GM12878 (cell line): ENCODE results near the gene FAM131B. TPM values are rescaled to one million over a fixed set of nuclear protein-coding genes. Genes with fewer than 3 reads are reported as not detected.

ENCODE experiments used
- ATAC-seq: fragments of 200-7000 bp; cut with Tn5 transposase; 3 replicates; pipeline ENCODE4 v1.9.1; 2020; ENCODE audit warnings: mild to moderate bottlenecking, moderate library complexity
- BruUV-seq: library from RNA; stranded (reverse); fragments of 400-500 nt; replicated peaks from 2 replicates; lab custom pipeline; 2021; lab: Mats Ljungman, UMichigan
- CTCF ChIA-PET: fragments of 300-600 bp; sonication (Branson Sonifier 250); formaldehyde crosslinking; extraction: SDS; loops from one replicate; lab custom pipeline; 2021; ENCODE audit warnings: inconsistent platforms; lab: Yijun Ruan, JAX
- POLR2A ChIA-PET: fragments of 350-600 bp; formaldehyde crosslinking; extraction: SDS; loops from one replicate; lab custom pipeline; 2021; ENCODE audit warnings: inconsistent platforms; lab: Charles Lee
- RAD21 ChIA-PET: fragments of 300-600 bp; sonication (Branson Sonifier 250); formaldehyde crosslinking; loops from one replicate; lab custom pipeline; 2023; ENCODE audit warnings: antibody characterized with exemption; ENCODE audit not compliant: unreplicated experiment; lab: Charles Lee
- SMC1A ChIA-PET: fragments of 300-600 bp; sonication (Branson Sonifier 250); formaldehyde crosslinking; loops from one replicate; lab custom pipeline; 2023; ENCODE audit not compliant: unreplicated experiment, uncharacterized antibody; lab: Charles Lee
- DNase-seq: peaks from one replicate; pipeline ENCODE4 v3.0.0-alpha.2; 2011; ENCODE audit warnings: low read depth, low spot score
- FAIRE-seq: peaks from 3 replicates; lab custom pipeline; 2011; peaks lifted over from hg19 to GRCh38; lab: Jason Lieb, UNC
- H2AFZ ChIP-seq: 2 replicates; pipeline ENCODE4 v1.6.0; 2011; ENCODE audit warnings: low read depth, low read length, control low read depth; ENCODE audit not compliant: control insufficient read depth
- H3K27ac ChIP-seq: 2 replicates; pipeline ENCODE4 v1.5.1; 2011; ENCODE audit warnings: control low read depth; ENCODE audit not compliant: control insufficient read depth, insufficient read depth
- H3K27me3 ChIP-seq, 2 experiments: replicated peaks in 1 of 2; 2 replicates each; pipeline versions ENCODE4 v1.6.0 to v1.6.1; 2011; ENCODE audit warnings: low read length in 1 of 2; ENCODE audit not compliant: control insufficient read depth in 2 of 2, insufficient read depth in 2 of 2
- H3K36me3 ChIP-seq, 2 experiments: 2 replicates each; pipeline ENCODE4 v1.5.1; 2011; ENCODE audit warnings: low read length in 1 of 2; ENCODE audit not compliant: control insufficient read depth in 2 of 2, insufficient read depth in 2 of 2
- H3K4me1 ChIP-seq: 2 replicates; pipeline ENCODE4 v1.6.1; 2011; ENCODE audit warnings: mild to moderate bottlenecking, low read length, moderate library complexity, mixed read lengths; ENCODE audit not compliant: control insufficient read depth, insufficient read depth
- H3K4me2 ChIP-seq: 2 replicates; pipeline ENCODE4 v1.6.0; 2011; ENCODE audit warnings: control low read depth; ENCODE audit not compliant: control insufficient read depth, insufficient read depth
- H3K4me3 ChIP-seq: fragments of 200-600 bp; sonication (generic); 2 replicates; pipeline ENCODE4 v1.5.1; 2016
- H3K79me2 ChIP-seq: 2 replicates; pipeline ENCODE4 v1.6.0; 2011; ENCODE audit warnings: low read length; ENCODE audit not compliant: control insufficient read depth, insufficient read depth
- H3K9ac ChIP-seq: 2 replicates; pipeline ENCODE4 v1.8.0; 2011; ENCODE audit warnings: low read length, control low read depth, mixed read lengths; ENCODE audit not compliant: control insufficient read depth, insufficient read depth
- H3K9me3 ChIP-seq: replicated peaks from 3 replicates; pipeline ENCODE4 v1.5.1; 2011; ENCODE audit warnings: mild to moderate bottlenecking, low read length; ENCODE audit not compliant: control insufficient read depth, insufficient read depth
- H4K20me1 ChIP-seq: 2 replicates; pipeline ENCODE4 v1.6.0; 2011; ENCODE audit not compliant: control insufficient read depth, insufficient read depth
- BCL3 ChIP-seq: IDR thresholded peaks from 2 replicates; pipeline ENCODE4 v1.6.1; 2011; ENCODE audit warnings: borderline replicate concordance, low read depth, mild to moderate bottlenecking, moderate library complexity, low read length; ENCODE audit not compliant: insufficient read depth, poor library complexity, severe bottlenecking
- BHLHE40 ChIP-seq, 2 experiments: fragments of 450-650 bp in 1 of 2; IDR thresholded peaks; 2 replicates each; pipeline ENCODE4 v1.6.1; 2011 to 2017; ENCODE audit warnings: low read depth in 2 of 2, borderline replicate concordance in 1 of 2, improper control_type of control experiment in 1 of 2, low read length in 1 of 2, mild to moderate bottlenecking in 1 of 2
- CEBPZ ChIP-seq: fragments of 150-350 bp; IDR thresholded peaks from 2 replicates; pipeline ENCODE4 v1.6.1; 2016; ENCODE audit warnings: low read depth, low read length
- CHD1 ChIP-seq: IDR thresholded peaks from 2 replicates; pipeline ENCODE4 v1.6.1; 2012; ENCODE audit warnings: low read depth, low read length, improper control_type of control experiment
- CTCF ChIP-seq, 3 experiments: IDR thresholded peaks in 2 of 3; conservative IDR thresholded peaks in 1 of 3; 2 replicates each; pipeline ENCODE4 v1.5.1; 2011; ENCODE audit warnings: low read depth in 3 of 3, low read length in 3 of 3, mild to moderate bottlenecking in 3 of 3, control low read depth in 2 of 3, moderate library complexity in 2 of 3, inconsistent platforms in 1 of 3, mixed read lengths in 1 of 3; ENCODE audit not compliant: control insufficient read depth in 2 of 3, insufficient read depth in 1 of 3; ENCODE audit errors: extremely low read depth in 1 of 3
- JUNB ChIP-seq: IDR thresholded peaks from 2 replicates; pipeline ENCODE4 v1.6.1; 2016; ENCODE audit warnings: antibody characterized with exemption, mild to moderate bottlenecking
- RAD51 ChIP-seq: fragments of 450-650 bp; IDR thresholded peaks from 2 replicates; pipeline ENCODE4 v1.6.1; 2016; ENCODE audit warnings: moderate library complexity, mild to moderate bottlenecking, inconsistent platforms
- ZNF274 ChIP-seq: IDR thresholded peaks from one replicate; pipeline ENCODE4 v1.8.0; 2011; ENCODE audit not compliant: insufficient read length, insufficient read depth
- WGBS: methylation state at CpG from one replicate; pipeline ENCODE4 v1.1.6; 2016; ENCODE audit warnings: low lambda C conversion rate; ENCODE audit not compliant: insufficient replicate concordance, insufficient coverage; ENCODE audit errors: missing lambda C conversion rate; 5-methylcytosine and 5-hydroxymethylcytosine counted together
- in situ Hi-C: fragments of 300-500 bp; cut with MboI; formaldehyde crosslinking; loops from 9 replicates; pipeline ENCODE4 v1.14.3; 2018; ENCODE audit warnings: mixed read lengths
- intact Hi-C: fragments of 100-400 bp; cut with micrococcal nuclease; formaldehyde crosslinking; loops from one replicate; pipeline ENCODE4 v1.14.2; 2022; ENCODE audit not compliant: unreplicated experiment
- polyA plus RNA-seq, 11 experiments: library from polyadenylated mRNA; depleted of rRNA in 4 of 11; unstranded in 6 of 11; stranded (reverse) in 5 of 11; fragments of >200 nt; fragmentation: Nextera tagmentation in 4 of 11; fragmentation: Illumina TruSeq in 1 of 11; extraction: Ambion mirVana in 4 of 11; extraction: Trizol in 1 of 11; gene quantifications; 1 replicate in 1 of 11; 2 replicates in 10 of 11; pipeline versions ENCODE4 v1.2.1 to v1.2.3, GENCODE V29; 2011 to 2016; ENCODE audit warnings: inconsistent platforms in 2 of 11, missing spikeins in 2 of 11, low read depth in 1 of 11
- total RNA-seq, 4 experiments: library from RNA; depleted of rRNA in 3 of 4; stranded (reverse); fragments of >200 nt in 3 of 4; fragmentation: Illumina TruSeq in 1 of 4; extraction: Trizol in 1 of 4; gene quantifications; 2 replicates each; pipeline versions ENCODE4 v1.2.1 to v1.2.3, GENCODE V29; 2013 to 2021
- TF ChIP-seq, protein P1 (sequence below): fragments of 450-650 bp; IDR thresholded peaks from 2 replicates; pipeline ENCODE4 v1.6.1; 2014; ENCODE audit warnings: mild to moderate bottlenecking
- TF ChIP-seq, protein P2 (sequence below): fragments of 450-650 bp; IDR thresholded peaks from 2 replicates; pipeline ENCODE4 v1.6.1; 2017; ENCODE audit warnings: mild to moderate bottlenecking

The FAM131B gene
- total and polyA plus RNA-seq, 10 of the 15 experiments (the other 5 are each of a cell fraction or from before 2014, with no cell fraction given), result 0.03 to 0.05 TPM; not detected in 8

DNA sequence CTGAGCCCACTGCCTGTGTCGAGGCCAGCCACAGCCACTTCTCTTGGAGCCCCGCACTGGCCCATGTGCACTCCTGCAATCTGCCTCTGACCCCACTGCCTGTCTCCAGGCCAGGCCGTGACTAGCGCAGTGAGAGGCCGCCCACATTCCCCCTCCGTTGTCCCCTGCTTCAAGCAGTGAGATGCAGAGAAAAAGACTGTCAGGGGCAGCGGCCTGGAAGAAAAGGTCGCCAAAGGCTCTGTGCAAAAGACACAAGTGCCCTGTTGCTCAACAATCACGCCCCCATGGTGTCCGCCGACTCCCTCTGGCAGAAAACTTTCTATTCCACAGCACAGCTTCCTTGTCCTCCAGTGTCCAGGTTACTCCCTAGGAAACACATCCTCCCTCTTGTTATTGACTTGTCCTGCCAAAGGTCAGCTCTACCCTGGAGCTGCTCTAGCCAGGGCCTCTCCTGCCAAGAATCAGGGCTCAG lies 9.9 kb downstream of the FAM131B start (continued):
- TF ChIP-seq CEBPZ, result no peak
- TF ChIP-seq CHD1, result no peak
- TF ChIP-seq, all 136 proteins: peak for 0

GRCh38 chr7:143351574-143351973 lies 10.9 kb downstream of the FAM131B start:
- SMC1A ChIA-PET, result no interaction called here
- RAD21 ChIA-PET, result no interaction called here
- POLR2A ChIA-PET, result no interaction called here
- DNase-seq (no peak), FAIRE-seq (no peak), ATAC-seq (no peak)
- in situ Hi-C loops, result no loop called here
- H3K36me3 ChIP-seq, result no peaks in the 10 kb centered on the region
- H4K20me1 ChIP-seq, result no peaks in the 10 kb centered on the region
- H3K27ac ChIP-seq, result no peak overlapping the region
- H3K4me1 ChIP-seq, result no peaks in the 10 kb centered on the region
- intact Hi-C loops, result no loop called here
- no peaks in the 10 kb centered on the region for H3K9me3 ChIP-seq
- WGBS, result 52% methylated on average over 9 of the region's 9 CpGs
- H3K4me3 ChIP-seq, result no peak overlapping the region
- H3K4me2 ChIP-seq, result no peak overlapping the region
- no peak overlapping the region for H2AFZ ChIP-seq
- BruUV-seq, result no TSS peak
- H3K79me2 ChIP-seq, result no peaks in the 10 kb centered on the region
- CTCF ChIA-PET, result no interaction called here
- no peak overlapping the region for H3K9ac ChIP-seq
- H3K27me3 ChIP-seq, result peaks cover 3 to 5% of the 10 kb centered on the region in 2 experiments; a peak in 3 of 4 replicates
- TF ChIP-seq RAD51, result no peak
- TF ChIP-seq, protein P1, sequence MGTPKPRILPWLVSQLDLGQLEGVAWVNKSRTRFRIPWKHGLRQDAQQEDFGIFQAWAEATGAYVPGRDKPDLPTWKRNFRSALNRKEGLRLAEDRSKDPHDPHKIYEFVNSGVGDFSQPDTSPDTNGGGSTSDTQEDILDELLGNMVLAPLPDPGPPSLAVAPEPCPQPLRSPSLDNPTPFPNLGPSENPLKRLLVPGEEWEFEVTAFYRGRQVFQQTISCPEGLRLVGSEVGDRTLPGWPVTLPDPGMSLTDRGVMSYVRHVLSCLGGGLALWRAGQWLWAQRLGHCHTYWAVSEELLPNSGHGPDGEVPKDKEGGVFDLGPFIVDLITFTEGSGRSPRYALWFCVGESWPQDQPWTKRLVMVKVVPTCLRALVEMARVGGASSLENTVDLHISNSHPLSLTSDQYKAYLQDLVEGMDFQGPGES, result no peak
- TF ChIP-seq, protein P2, sequence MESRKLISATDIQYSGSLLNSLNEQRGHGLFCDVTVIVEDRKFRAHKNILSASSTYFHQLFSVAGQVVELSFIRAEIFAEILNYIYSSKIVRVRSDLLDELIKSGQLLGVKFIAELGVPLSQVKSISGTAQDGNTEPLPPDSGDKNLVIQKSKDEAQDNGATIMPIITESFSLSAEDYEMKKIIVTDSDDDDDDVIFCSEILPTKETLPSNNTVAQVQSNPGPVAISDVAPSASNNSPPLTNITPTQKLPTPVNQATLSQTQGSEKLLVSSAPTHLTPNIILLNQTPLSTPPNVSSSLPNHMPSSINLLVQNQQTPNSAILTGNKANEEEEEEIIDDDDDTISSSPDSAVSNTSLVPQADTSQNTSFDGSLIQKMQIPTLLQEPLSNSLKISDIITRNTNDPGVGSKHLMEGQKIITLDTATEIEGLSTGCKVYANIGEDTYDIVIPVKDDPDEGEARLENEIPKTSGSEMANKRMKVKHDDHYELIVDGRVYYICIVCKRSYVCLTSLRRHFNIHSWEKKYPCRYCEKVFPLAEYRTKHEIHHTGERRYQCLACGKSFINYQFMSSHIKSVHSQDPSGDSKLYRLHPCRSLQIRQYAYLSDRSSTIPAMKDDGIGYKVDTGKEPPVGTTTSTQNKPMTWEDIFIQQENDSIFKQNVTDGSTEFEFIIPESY, result no peak
- no peak for TF ChIP-seq ZNF274
- TF ChIP-seq BCL3, result no peak
- no peak for TF ChIP-seq JUNB
- TF ChIP-seq CTCF (IDR thresholded peaks at IDR 0.05 in 2 of 3, conservative IDR thresholded peaks at IDR 0.05 in 1 of 3; ENCODE audit: control insufficient read depth in 2 of 3, extremely low read depth in 1 of 3, insufficient read depth in 1 of 3, low read depth in 3 of 3, low read length in 3 of 3), result no peak
- no peak for TF ChIP-seq BHLHE40 (IDR thresholded peaks at IDR 0.05; ENCODE audit: borderline replicate concordance in 1 of 2, low read depth in 2 of 2, low read length in 1 of 2)
